ENCODE measurements around the gene ACTL7B.
"Not testable (repeated sequence)": the region's sequence is repeated elsewhere in the genome, so short reads cannot be mapped to it uniquely, and the experiment has no call there.

ACTL7B gene

GRCh38 chr9:108844391-108844790, 11.4 kb downstream of the ACTL7B start:
- DNase-seq, result no peak

DNA sequence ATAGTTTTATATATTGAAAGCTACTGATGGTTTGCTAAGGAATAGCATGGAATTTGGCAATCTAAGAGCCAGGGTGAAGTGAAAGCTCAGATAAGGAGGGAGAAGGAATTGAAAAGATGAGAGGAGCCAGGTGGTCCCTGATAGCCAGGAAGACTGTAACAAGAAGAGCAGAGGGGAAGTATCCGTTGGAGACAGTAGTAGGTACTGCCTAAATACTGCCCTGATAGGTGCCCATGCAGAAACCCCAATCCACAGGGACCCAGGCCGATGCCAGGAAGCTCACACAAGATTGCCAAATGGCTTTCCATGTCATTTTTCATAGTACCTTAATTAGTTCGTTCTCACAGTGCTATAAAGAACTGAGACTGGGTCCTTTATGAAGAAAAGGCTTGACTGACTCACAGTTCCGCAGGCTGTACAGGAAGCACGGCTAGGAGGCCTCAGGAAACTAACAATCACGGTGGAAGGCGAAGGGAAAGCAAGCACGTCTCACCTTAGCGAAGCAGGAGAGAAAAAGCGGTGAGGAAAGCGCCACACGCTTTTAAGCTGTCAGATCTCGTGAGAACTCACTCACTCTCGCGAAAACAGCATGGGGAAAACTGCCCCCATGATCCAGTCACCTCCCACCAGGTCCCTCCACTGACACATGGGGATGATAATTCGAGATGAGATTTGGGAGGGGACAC, 13.0 kb downstream of the ACTL7B start:
- no peak for DNase-seq

DNA sequence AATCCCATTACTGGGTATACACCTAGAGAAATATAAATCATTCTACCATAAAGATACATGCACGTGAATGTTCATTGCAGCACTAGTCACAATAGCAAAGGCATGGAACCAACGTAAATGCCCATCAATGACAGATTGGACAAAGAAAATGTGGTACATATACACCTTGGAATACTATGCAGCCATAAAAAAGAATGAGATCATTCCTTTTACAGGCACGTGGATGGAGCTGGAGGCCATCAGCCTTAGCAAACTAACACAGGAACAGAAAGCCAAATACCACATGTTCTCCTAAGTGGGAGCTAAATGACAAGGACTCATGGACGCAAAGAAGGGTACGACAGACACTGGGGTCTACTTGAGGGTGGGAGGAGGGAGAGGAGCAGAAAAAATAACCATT, 16.2 kb downstream of the ACTL7B start:
- DNase-seq, result not testable (repeated sequence)

DNA sequence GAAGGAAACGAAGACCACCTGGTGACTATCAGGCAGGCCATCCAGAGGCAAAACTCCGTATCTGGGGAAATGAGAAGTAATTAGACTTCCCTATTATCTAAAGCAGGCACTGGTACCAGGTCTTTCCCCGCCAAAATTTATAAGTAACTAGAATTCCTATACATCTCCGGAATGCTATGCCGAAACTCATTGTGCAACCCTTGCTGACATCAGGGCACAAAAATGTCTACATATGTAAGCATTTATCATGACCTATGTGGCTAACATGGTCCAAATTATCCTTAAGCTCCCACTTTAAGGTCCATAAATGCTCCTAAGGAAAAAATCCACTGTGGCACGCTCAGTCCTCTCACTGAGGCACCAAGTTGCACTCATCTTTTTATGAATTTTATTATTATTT, 17.8 kb downstream of the ACTL7B start:
- no peak for DNase-seq

GRCh38 chr9:108837530-108837929, 18.3 kb downstream of the ACTL7B start:
- no peak for DNase-seq

DNA sequence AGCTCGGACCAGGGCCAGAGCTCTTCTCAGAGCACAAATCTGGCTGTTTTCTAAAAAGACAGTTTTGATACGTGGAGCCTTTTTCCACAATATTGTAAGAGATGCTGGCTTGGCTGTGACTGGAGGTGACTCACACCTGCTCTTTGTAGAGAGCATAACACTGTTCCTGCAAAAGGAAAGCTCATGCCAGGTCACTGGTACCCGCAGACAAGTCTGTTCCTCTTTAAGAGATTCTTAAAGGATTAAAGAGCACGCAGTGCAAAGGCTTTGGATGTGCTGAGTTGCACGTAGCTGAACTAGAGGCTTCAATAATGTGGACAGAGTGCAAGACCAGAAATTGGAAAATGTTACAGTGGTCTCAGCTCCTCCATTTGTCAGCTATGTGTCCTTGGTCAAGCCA, 19.0 kb downstream of the ACTL7B start:
- DNase-seq, result no peak

DNA sequence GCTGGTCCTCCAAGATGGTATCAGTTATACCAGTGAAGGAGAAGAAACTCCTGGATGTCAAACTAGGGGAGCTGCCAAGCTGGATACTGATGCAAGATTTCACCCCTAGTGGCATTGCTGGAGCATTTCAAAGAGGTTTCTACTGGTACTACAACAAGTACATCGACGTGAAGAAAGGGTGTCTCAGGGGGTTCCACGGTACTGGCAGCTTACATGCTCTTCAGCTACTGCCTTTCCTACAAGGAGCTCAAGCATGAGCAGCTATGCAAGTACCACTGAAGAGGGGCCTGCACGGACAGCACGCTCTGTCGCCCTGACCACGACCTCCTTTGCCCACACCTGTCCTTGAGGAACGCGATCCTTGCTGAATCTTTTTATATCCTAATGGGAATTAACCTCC, 19.5 kb downstream of the ACTL7B start:
- DNase-seq, result no peak

DNA sequence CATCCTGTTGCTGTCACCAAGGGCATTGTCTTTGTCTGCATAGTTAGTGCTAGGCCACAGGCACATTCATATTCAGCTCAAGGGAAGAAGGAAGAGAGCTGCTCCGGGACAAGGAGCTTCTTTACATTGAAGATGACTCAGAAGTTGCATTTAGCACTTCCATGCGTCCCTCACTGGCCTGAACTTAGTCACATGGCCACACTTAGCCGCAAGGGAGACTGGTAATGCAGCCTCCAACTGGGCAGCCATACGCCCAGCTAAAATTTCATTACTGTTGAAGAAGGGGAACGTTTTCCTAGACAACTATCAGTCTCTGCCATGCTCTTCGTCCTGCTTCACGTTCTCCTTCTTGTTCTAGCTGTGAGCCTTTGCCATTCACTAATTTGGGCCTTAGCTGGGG, 20.0 kb downstream of the ACTL7B start:
- no peak for DNase-seq

DNA sequence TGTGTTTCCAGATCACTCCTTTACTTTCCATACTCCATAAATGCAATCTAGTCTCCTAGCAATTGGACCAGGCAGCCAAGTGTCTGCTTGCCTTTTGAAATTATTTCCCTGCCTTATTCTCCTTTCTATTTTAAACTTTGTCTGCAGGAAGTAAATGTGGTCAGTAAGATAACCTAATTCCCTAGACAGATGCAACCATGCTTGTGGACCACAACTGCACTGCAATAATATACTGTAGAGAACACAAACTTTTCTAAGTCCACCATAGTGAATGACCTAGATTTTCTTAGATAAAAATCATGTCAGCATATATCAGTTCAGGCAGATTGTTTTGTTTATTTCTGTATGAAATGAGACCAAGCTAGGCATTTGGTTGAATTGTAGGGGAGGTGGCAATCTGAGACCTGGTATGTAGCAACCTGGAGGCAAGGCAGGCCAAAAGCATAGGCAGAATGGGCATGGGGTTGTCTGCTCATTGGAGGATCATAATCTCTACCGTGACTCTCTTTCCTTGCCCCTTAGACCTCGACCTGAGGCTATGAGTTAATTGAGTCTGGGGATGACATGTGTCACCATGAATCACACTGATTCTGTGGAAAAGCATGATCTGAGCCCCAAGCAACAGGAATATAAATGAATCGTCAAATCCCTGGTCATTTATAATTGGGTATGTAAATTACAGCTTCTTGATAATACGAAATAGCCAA, 20.7 kb downstream of the ACTL7B start:
- DNase-seq, result no peak

DNA sequence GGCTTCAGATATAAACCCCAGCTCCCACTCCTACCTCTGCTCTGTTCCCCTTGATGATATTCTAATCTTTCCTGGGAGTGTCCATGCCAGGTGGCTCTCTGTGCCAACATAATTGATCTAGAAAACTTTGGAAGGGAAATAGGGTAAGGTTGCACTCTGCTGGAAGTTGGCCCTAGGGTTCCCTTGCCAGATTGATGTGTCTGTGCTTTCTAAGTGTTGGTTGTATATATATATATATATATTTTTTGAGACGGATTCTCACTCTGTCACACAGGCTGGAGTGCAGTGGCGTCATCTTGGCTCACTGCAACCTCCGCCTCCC, 23.6 kb downstream of the ACTL7B start:
- no peak for DNase-seq

DNA sequence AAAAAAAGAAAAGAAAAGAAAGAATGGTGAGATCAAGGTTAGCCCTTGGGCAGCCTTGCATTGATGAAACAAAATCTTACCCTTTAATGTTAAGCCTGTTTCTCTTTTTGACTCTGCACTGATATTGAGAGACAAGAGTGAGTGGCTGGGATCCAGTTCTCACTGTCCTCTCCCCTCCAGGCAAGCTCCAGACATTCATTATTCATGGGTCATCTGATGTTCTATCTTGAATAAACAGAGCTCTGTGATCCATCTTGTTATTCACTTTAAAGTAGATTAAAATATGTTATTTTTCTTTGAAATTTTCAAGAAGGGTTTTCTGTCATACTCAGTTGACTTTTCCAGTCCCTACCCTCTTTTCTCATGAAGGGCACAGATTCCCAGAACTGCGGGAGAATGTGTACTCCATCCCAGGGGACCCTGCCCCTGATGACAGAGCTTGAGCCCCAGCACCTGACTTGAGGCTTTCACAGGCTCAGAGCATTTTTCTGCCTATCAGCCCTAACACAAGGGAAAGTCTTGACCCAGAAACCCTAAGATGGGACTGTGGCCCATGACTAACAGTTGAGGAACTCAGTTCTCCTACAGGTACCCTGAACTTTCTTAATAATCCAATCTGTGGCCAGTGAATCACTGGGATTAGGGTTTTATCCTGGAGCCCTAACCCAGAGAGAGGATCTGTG, 24.1 kb downstream of the ACTL7B start:
- DNase-seq, result no peak

DNA sequence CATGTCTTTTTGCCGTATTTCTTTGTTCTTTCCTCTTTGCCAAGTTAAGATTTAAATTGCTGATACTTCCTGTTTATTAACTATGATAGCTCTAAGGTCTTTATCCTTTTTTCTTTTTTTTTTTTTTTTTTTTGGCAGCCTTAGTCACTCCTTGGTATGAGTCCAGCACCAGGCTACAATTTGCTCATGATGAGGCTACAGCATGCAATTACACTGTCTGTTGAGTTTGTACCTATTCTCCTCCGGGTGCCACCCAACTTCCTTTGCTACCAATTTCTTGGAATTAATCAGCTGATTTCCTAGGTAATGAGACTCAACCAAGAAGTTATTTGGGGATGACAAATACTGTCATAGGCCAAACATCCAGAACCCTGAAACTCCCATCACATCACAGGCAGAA, 25.5 kb downstream of the ACTL7B start:
- DNase-seq, result no peak

- no peak for DNase-seq
Observed at GRCh38 chr9:108823829-108824228, 32.0 kb downstream of the ACTL7B start.

DNA sequence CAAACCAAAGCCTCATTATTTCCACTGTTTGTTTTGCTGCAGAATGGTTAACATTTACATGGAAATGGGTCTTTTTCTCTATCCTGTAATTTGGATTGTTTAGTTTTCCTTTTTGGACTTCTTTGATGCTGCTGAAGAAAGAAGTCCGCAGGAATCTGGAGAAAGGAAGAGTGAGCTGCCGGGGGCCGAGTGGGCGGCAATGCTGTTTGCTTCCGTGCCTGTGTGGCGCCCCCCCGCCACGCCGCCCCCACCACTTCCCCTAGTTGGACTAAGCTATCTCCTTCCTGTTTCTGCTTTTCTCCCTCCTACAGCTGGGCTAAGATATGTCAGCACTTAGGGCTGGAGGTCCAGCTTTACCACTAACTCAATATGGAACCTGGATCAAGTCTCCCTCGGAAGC, 39.7 kb downstream of the ACTL7B start:
- no peak for DNase-seq

DNA sequence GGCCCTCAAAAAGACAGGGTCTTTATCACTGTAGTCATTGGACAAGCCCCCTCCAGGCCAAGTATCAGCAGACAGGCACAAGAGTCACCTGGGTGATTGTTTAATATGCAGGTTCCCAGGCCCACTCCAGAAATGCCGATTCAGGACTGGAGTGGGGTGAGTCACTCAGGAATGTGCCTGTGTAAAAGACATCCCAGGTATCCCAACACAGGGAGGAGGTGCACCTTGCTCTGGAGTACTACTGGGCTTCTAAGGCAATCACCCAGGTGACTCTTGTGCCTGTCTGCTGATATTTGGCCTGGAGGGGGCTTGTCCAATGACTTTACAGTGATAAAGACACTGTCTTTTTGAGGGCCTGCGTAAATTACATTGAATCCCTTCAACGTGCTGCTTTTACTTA, 40.6 kb downstream of the ACTL7B start:
- DNase-seq, result no peak

DNA sequence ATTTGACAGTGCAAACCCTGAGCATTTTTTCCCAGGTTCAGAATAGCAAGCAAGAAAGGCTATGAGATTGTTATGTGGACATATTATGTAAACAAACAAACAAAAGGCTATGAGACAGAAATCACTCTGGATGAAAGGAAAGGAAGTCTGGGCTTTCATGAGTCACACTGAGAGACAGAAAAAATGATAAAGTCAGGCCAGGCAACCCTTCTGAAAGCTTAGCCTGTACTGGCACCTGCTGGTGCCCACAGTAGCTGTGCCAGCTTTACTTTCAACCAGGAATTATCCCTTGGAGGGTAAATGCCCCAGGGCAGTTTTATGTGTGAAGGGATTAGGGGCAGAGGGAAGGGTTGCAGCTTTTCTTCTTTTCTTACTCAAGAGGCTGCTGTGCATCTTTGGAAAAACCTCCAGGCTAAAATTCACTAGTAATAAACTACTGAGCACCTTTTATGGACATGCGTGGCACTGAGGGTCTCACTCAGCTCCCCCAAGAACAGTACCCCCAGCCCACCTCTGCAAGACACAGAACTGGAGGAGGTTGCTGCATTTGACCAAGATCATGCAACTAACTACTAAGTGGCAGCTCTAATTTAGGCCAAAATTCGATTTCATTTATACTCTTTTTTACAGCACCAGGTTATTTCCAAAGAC, 41.7 kb downstream of the ACTL7B start:
- DNase-seq, result peak; percentile 6 to 36

GRCh38 chr9:108812396-108813025, 43.3 kb downstream of the ACTL7B start:
- DNase-seq, result peak; percentile 17 to 51

DNA sequence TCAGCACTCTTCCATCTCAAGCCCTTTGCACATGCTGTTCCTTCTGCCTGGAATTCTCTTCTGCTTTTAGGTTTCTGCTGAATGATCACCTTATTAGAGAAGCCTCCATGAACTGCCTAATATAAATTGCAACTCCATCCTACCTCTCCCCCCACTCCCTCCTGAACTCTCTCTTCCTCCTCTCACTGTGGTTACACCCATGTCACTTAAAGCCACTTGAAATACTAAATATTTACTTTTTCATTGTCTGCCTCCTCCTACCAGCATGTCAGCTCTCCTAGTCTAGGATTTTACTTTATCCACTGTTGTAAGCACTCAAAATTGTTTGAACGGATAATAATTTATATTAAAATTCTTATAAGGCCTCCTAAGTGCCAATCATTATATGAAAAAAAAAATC, 43.8 kb downstream of the ACTL7B start:
- DNase-seq, result no peak

DNA sequence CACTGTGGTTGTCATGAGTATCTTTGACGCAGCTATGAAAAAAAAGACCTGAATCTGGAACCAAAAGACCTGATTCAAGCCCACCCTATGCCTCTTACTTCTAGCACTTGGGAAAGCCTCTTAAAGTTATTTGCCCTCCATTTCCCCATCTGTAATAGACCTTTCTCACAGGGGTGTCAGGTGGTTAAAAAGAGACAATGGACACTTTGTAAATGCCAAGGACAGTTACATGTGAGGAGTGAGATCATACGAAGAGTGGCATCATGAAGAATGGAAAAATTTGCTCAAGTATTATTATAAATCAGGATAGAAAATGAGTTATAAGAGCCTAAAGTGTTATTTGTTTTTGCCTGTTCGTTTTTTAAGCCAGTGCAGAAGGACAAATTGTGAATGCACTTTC, 46.5 kb downstream of the ACTL7B start:
- DNase-seq, result no peak

Data from NCI-H446 (cell line).